Caco-2 (cell line): ENCODE data around the gene TRPM7. TPM values are rescaled to one million over a fixed set of nuclear protein-coding genes. Genes with fewer than 3 reads are reported as not detected.

Source experiments
- BruUV-seq: library from RNA; stranded (reverse); fragments of 400-500 nt; replicated peaks from 2 replicates; lab custom pipeline; 2021; lab: Mats Ljungman, UMichigan
- CTCF ChIA-PET: fragments of 300-600 bp; sonication (Branson Sonifier 250); formaldehyde crosslinking; loops from one replicate; lab custom pipeline; 2022; ENCODE audit warnings: antibody characterized with exemption; lab: Charles Lee
- POLR2A ChIA-PET: fragments of 300-600 bp; sonication (Branson Sonifier 250); formaldehyde crosslinking; loops from one replicate; lab custom pipeline; 2022; ENCODE audit warnings: antibody characterized with exemption; lab: Charles Lee
- DNase-seq, 2 experiments: peaks; one replicate each; pipeline versions ENCODE4 v3.0.0 to v3.0.0-alpha.2; 2020 to 2022
- H3K27me3 ChIP-seq: replicated peaks from 2 replicates; pipeline ENCODE4 v1.6.0; 2011; ENCODE audit warnings: low read length; ENCODE audit not compliant: control insufficient read depth, insufficient read depth
- H3K36me3 ChIP-seq: 2 replicates; pipeline ENCODE4 v1.5.1; 2011; ENCODE audit warnings: low read length; ENCODE audit not compliant: control insufficient read depth, insufficient read depth
- H3K4me1 ChIP-seq: fragments of 250-450 bp; sonication (Bioruptor Pico); 2 replicates; pipeline ENCODE4 v1.5.1; 2020; ENCODE audit warnings: mild to moderate bottlenecking
- H3K4me3 ChIP-seq: 2 replicates; pipeline ENCODE4 v1.5.1; 2011; ENCODE audit warnings: low read depth, mild to moderate bottlenecking, control low read depth, low read length
- H3K9me3 ChIP-seq: fragments of 250-450 bp; sonication (Bioruptor Pico); 2 replicates; pipeline ENCODE4 v1.5.1; 2020; ENCODE audit warnings: mild to moderate bottlenecking, moderate library complexity
- H3K27ac Mint-ChIP-seq: one replicate; pipeline ENCODE4 v1.8.0; 2022; ENCODE audit warnings: mixed read lengths; ENCODE audit not compliant: unreplicated experiment
- H3K27me3 Mint-ChIP-seq: one replicate; pipeline ENCODE4 v1.8.0; 2022; ENCODE audit warnings: mixed read lengths; ENCODE audit not compliant: insufficient read depth, unreplicated experiment
- H3K36me3 Mint-ChIP-seq: one replicate; pipeline ENCODE4 v1.8.0; 2022; ENCODE audit warnings: mild to moderate bottlenecking, mixed read lengths; ENCODE audit not compliant: insufficient read depth, unreplicated experiment
- H3K4me1 Mint-ChIP-seq: one replicate; pipeline ENCODE4 v1.8.0; 2022; ENCODE audit warnings: low read depth, mixed read lengths; ENCODE audit not compliant: unreplicated experiment
- H3K4me3 Mint-ChIP-seq: one replicate; pipeline ENCODE4 v1.8.0; 2022; ENCODE audit warnings: mild to moderate bottlenecking, moderate library complexity, mixed read lengths; ENCODE audit not compliant: unreplicated experiment
- H3K9me3 Mint-ChIP-seq: one replicate; pipeline ENCODE4 v1.8.0; 2022; ENCODE audit warnings: mixed read lengths; ENCODE audit not compliant: unreplicated experiment
- CTCF ChIP-seq, 2 experiments: fragments of 200-600 bp in 1 of 2; IDR thresholded peaks; 1 replicate in 1 of 2; 2 replicates in 1 of 2; pipeline versions ENCODE4 v1.5.1 to v1.8.0; 2011 to 2022; ENCODE audit warnings: antibody characterized with exemption in 1 of 2, control low read depth in 1 of 2, inconsistent platforms in 1 of 2, low read depth in 1 of 2, low read length in 1 of 2, mild to moderate bottlenecking in 1 of 2, moderate library complexity in 1 of 2; ENCODE audit not compliant: insufficient read depth in 1 of 2, severe bottlenecking in 1 of 2, unreplicated experiment in 1 of 2
- intact Hi-C: fragments of 100-400 bp; cut with micrococcal nuclease; formaldehyde crosslinking; loops from one replicate; pipeline ENCODE4 v1.10.0; 2022; ENCODE audit not compliant: unreplicated experiment
- total RNA-seq: library from RNA; stranded (reverse); gene quantifications from 2 replicates; pipeline ENCODE4 v1.2.3, GENCODE V29; 2022

TRPM7 gene
- total RNA-seq, 1 experiment from 2014 or later: 70.9 TPM

DNA sequence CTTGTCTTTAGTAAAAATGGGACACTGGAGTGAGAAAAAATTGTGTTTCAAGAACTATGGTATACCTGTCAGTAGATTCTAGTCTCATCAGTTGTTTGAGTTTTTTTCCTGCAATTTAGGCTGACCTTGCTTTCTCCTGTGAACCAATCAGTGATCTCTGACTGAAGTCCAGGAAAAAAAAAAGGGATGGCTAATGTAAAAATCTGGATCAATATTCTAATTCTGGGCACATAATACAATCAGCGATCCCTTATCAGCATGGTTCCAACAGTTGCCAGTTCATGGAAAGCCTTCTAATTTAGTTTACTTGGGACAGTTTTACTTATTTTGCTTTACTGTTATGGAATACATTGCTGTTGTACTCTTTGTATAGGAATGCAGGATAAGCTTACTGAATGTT is 17.0 kb downstream of the TRPM7 start:
- Mint-ChIP-seq H3K27ac (no peak overlapping the region), H3K9me3 (no peaks in the 10 kb centered on the region), H3K4me1 (peaks cover 12% of the 10 kb centered on the region), H3K27me3 (no peaks in the 10 kb centered on the region), H3K36me3 (peaks cover 74% of the 10 kb centered on the region), H3K4me3 (no peak overlapping the region)
- Histone ChIP-seq H3K4me1 (peaks cover 7% of the 10 kb centered on the region; the same call in 1 of the 2 replicates), H3K27me3 (no peaks in the 10 kb centered on the region), H3K4me3 (no peak overlapping the region), H3K9me3 (no peaks in the 10 kb centered on the region), H3K36me3 (no peaks in the 10 kb centered on the region; the same call in 1 of the 2 replicates)
- no peak for TF ChIP-seq CTCF (IDR thresholded peaks at IDR 0.05; ENCODE audit: insufficient read depth in 1 of 2, low read depth in 1 of 2, low read length in 1 of 2, severe bottlenecking in 1 of 2, unreplicated experiment in 1 of 2)
- DNase-seq: no peak
- BruUV-seq: no TSS peak
- POLR2A ChIA-PET: no interaction called here
- intact Hi-C loops: no loop called here
- CTCF ChIA-PET: no interaction called here

DNA sequence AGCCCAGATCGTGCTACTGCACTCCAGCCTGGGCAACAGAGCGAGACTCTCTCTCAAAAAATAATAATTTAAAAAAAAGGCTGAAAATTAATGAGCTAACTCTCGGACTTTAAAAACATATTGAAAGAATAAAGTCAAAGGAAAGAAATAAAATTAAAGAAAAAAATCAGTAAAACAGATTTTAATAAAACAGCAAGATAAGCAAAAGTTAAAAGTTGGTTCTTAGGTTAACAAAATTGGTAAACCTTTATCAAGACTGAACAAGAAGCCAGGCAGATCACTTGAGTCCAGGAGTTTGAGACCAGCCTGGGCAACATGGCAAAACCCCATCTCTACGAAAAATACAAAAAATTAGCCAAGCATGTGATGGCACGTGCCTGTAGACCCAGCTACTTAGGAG is 20.7 kb downstream of the TRPM7 start:
- H3K36me3 ChIP-seq: no peaks in the 10 kb centered on the region; the same call in none of the 2 replicates
- H3K36me3 Mint-ChIP-seq: peaks cover 84% of the 10 kb centered on the region
- H3K27me3 ChIP-seq: no peaks in the 10 kb centered on the region
- 0 out of 2 replicates have a peak, but pooled peaks cover 2% of the 10 kb centered on the region for H3K4me1 ChIP-seq
- H3K9me3 ChIP-seq: no peaks in the 10 kb centered on the region
- no TSS peak for BruUV-seq
- intact Hi-C loops: no loop called here
- H3K4me3 Mint-ChIP-seq: no peak overlapping the region
- TF ChIP-seq CTCF (IDR thresholded peaks at IDR 0.05; ENCODE audit: insufficient read depth in 1 of 2, low read depth in 1 of 2, low read length in 1 of 2, severe bottlenecking in 1 of 2, unreplicated experiment in 1 of 2): no peak
- H3K4me1 Mint-ChIP-seq: peaks cover 8% of the 10 kb centered on the region
- DNase-seq: no peak
- POLR2A ChIA-PET: no interaction called here
- H3K4me3 ChIP-seq: no peak overlapping the region
- H3K27me3 Mint-ChIP-seq: no peaks in the 10 kb centered on the region
- CTCF ChIA-PET: no interaction called here
- H3K27ac Mint-ChIP-seq: peak overlapping the region; percentile 43
- no peaks in the 10 kb centered on the region for H3K9me3 Mint-ChIP-seq

DNA sequence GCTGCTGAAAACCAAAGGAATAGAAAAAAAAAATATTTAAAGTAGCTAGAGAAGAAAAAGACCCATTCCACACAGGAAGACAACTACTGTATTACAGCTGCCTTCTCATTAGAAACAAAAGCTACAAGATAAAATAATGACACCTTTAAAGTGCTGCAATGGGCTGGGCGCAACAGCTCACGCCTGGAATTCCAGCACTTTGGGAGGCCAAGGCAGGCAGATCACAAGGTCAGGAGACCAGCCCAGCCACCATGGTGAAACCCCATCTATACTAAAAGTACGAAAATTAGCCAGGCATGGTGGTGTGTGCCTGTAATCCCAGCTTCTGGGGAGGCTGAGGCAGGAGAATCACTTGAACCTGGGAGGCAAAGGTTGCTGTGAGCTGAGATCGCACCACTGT is 31.0 kb downstream of the TRPM7 start:
- no peaks in the 10 kb centered on the region for H3K9me3 Mint-ChIP-seq
- H3K4me3 Mint-ChIP-seq: peak overlapping the region; percentile 35
- no peak overlapping the region for H3K27ac Mint-ChIP-seq
- BruUV-seq: no TSS peak
- CTCF ChIA-PET: no interaction called here
- Histone ChIP-seq H3K4me1 (0 out of 2 replicates have a peak, but pooled peaks cover 10% of the 10 kb centered on the region), H3K27me3 (no peaks in the 10 kb centered on the region), H3K36me3 (no peaks in the 10 kb centered on the region), H3K9me3 (no peaks in the 10 kb centered on the region), H3K4me3 (no peak overlapping the region)
- DNase-seq: peak; percentile 24 to 39
- peaks cover 20% of the 10 kb centered on the region for H3K4me1 Mint-ChIP-seq
- H3K36me3 Mint-ChIP-seq: peaks cover 90% of the 10 kb centered on the region
- intact Hi-C loops: no loop called here
- no peaks in the 10 kb centered on the region for H3K27me3 Mint-ChIP-seq
- TF ChIP-seq CTCF (IDR thresholded peaks at IDR 0.05; ENCODE audit: insufficient read depth in 1 of 2, low read depth in 1 of 2, low read length in 1 of 2, severe bottlenecking in 1 of 2, unreplicated experiment in 1 of 2): no peak
- POLR2A ChIA-PET: interaction anchor here (0.7 kb wide), 1 partner anchor 63 kb away, joined by 6 read pairs; no protein-coding TSS in a partner anchor
